ENCODE results near the gene DUSP14.
"Not testable (repeated sequence)": the region's sequence is repeated elsewhere in the genome, so short reads cannot be mapped to it uniquely, and the experiment has no call there.

Gene DUSP14

GRCh38 chr17:37489197-37490001 is at the start of gene DUSP14:
Gene DUSP14 (plus strand): TSS chr17:37489891. CDS start chr17:37512273, 22,382 bp downstream.
- Histone ChIP-seq H3K4me1 (ENCODE audit: insufficient read depth, low read length) (peaks cover 25% of the 10 kb centered on the region), H3K9me3 (ENCODE audit: insufficient read depth, low read depth, low read length) (no peaks in the 10 kb centered on the region), H3K4me3 (ENCODE audit: low read length) (peak within 1 kb of the TSS; percentile 83), H3K27me3 (ENCODE audit: insufficient read depth, low read length) (peaks cover 32% of the 10 kb centered on the region), H3K36me3 (ENCODE audit: insufficient read depth, low read depth, low read length) (no peaks in the 10 kb centered on the region), H3K27ac (ENCODE audit: low read length) (no peak within 1 kb of the TSS), H3K9ac (ENCODE audit: low read depth, low read length) (peak within 1 kb of the TSS; percentile 66; the same call in 1 of the 2 replicates)

- Histone ChIP-seq H3K27ac (ENCODE audit: low read length) (no peak overlapping the region), H3K9me3 (ENCODE audit: insufficient read depth, low read depth, low read length) (no peaks in the 10 kb centered on the region), H3K27me3 (ENCODE audit: insufficient read depth, low read length) (no peaks in the 10 kb centered on the region), H3K4me3 (ENCODE audit: low read length) (no peak overlapping the region), H3K9ac (ENCODE audit: low read depth, low read length) (no peak overlapping the region), H3K36me3 (ENCODE audit: insufficient read depth, low read depth, low read length) (peaks cover 69% of the 10 kb centered on the region), H3K4me1 (ENCODE audit: insufficient read depth, low read length) (no peaks in the 10 kb centered on the region)
Measured at GRCh38 chr17:37440424-37440823, 49.3 kb upstream of the DUSP14 start.

GRCh38 chr17:37441369-37442014 is 48.2 kb upstream of the DUSP14 start:
- H3K9ac ChIP-seq (ENCODE audit: low read depth, low read length); H3K27ac ChIP-seq (ENCODE audit: low read length); H3K4me3 ChIP-seq (ENCODE audit: low read length); H3K4me1 ChIP-seq (ENCODE audit: insufficient read depth, low read length); H3K9me3 ChIP-seq (ENCODE audit: insufficient read depth, low read depth, low read length); H3K27me3 ChIP-seq (ENCODE audit: insufficient read depth, low read length): not testable (repeated sequence)
- H3K36me3 ChIP-seq (ENCODE audit: insufficient read depth, low read depth, low read length), result peaks cover 76% of the 10 kb centered on the region

- H3K4me3 ChIP-seq (ENCODE audit: low read length), result no peak overlapping the region
- H3K36me3 ChIP-seq (ENCODE audit: insufficient read depth, low read depth, low read length), result peaks cover 73% of the 10 kb centered on the region
- no peaks in the 10 kb centered on the region for H3K27me3 ChIP-seq (ENCODE audit: insufficient read depth, low read length)
- peaks cover 10% of the 10 kb centered on the region for H3K4me1 ChIP-seq (ENCODE audit: insufficient read depth, low read length)
- H3K27ac ChIP-seq (ENCODE audit: low read length), result no peak overlapping the region
- no peaks in the 10 kb centered on the region for H3K9me3 ChIP-seq (ENCODE audit: insufficient read depth, low read depth, low read length)
- H3K9ac ChIP-seq (ENCODE audit: low read depth, low read length), result no peak overlapping the region
Measured at GRCh38 chr17:37446027-37446426, 43.7 kb upstream of the DUSP14 start.

GRCh38 chr17:37447641-37448040 is 42.0 kb upstream of the DUSP14 start:
- no peak overlapping the region for H3K27ac ChIP-seq (ENCODE audit: low read length)

GRCh38 chr17:37450112-37450511 is 39.6 kb upstream of the DUSP14 start:
- Histone ChIP-seq H3K36me3 (ENCODE audit: insufficient read depth, low read depth, low read length) (peaks cover 34% of the 10 kb centered on the region), H3K27me3 (ENCODE audit: insufficient read depth, low read length) (no peaks in the 10 kb centered on the region), H3K4me1 (ENCODE audit: insufficient read depth, low read length) (peaks cover 13% of the 10 kb centered on the region), H3K4me3 (ENCODE audit: low read length) (no peak overlapping the region), H3K9me3 (ENCODE audit: insufficient read depth, low read depth, low read length) (no peaks in the 10 kb centered on the region), H3K9ac (ENCODE audit: low read depth, low read length) (peak overlapping the region; percentile 60; the same call in 1 of the 2 replicates), H3K27ac (ENCODE audit: low read length) (peak overlapping the region; percentile 46)

More at GRCh38 chr17:37447641-37448040, 42.0 kb upstream of the DUSP14 start:
- Histone ChIP-seq H3K4me3 (ENCODE audit: low read length) (no peak overlapping the region), H3K9me3 (ENCODE audit: insufficient read depth, low read depth, low read length) (no peaks in the 10 kb centered on the region), H3K36me3 (ENCODE audit: insufficient read depth, low read depth, low read length) (peaks cover 57% of the 10 kb centered on the region), H3K27me3 (ENCODE audit: insufficient read depth, low read length) (no peaks in the 10 kb centered on the region), H3K9ac (ENCODE audit: low read depth, low read length) (no peak overlapping the region), H3K4me1 (ENCODE audit: insufficient read depth, low read length) (peaks cover 10% of the 10 kb centered on the region)

- H3K4me1 ChIP-seq (ENCODE audit: insufficient read depth, low read length); H3K4me3 ChIP-seq (ENCODE audit: low read length); H3K27ac ChIP-seq (ENCODE audit: low read length); H3K9me3 ChIP-seq (ENCODE audit: insufficient read depth, low read depth, low read length); H3K9ac ChIP-seq (ENCODE audit: low read depth, low read length); H3K27me3 ChIP-seq (ENCODE audit: insufficient read depth, low read length); H3K36me3 ChIP-seq (ENCODE audit: insufficient read depth, low read depth, low read length): not testable (repeated sequence)
Measured at GRCh38 chr17:37457801-37458200, 31.9 kb upstream of the DUSP14 start.

GRCh38 chr17:37458805-37459204 is 30.9 kb upstream of the DUSP14 start:
- H3K9me3 ChIP-seq (ENCODE audit: insufficient read depth, low read depth, low read length), result no peaks in the 10 kb centered on the region
- H3K4me1 ChIP-seq (ENCODE audit: insufficient read depth, low read length), result peaks cover 7% of the 10 kb centered on the region; the same call in 1 of the 2 replicates
- no peaks in the 10 kb centered on the region for H3K27me3 ChIP-seq (ENCODE audit: insufficient read depth, low read length)
- H3K4me3 ChIP-seq (ENCODE audit: low read length), result no peak overlapping the region
- H3K9ac ChIP-seq (ENCODE audit: low read depth, low read length), result no peak overlapping the region
- H3K27ac ChIP-seq (ENCODE audit: low read length), result no peak overlapping the region
- 0 out of 2 replicates have a peak, but pooled peaks cover 10% of the 10 kb centered on the region for H3K36me3 ChIP-seq (ENCODE audit: insufficient read depth, low read depth, low read length)

GRCh38 chr17:37461668-37462067 is 28.0 kb upstream of the DUSP14 start:
- H3K9ac ChIP-seq (ENCODE audit: low read depth, low read length), result no peak overlapping the region
- peaks cover 25% of the 10 kb centered on the region for H3K36me3 ChIP-seq (ENCODE audit: insufficient read depth, low read depth, low read length)

GRCh38 chr17:37462492-37462891 is 27.2 kb upstream of the DUSP14 start:
- Histone ChIP-seq H3K9me3 (ENCODE audit: insufficient read depth, low read depth, low read length) (no peaks in the 10 kb centered on the region), H3K9ac (ENCODE audit: low read depth, low read length) (no peak overlapping the region), H3K36me3 (ENCODE audit: insufficient read depth, low read depth, low read length) (peaks cover 33% of the 10 kb centered on the region), H3K27ac (ENCODE audit: low read length) (no peak overlapping the region), H3K4me3 (ENCODE audit: low read length) (no peak overlapping the region), H3K27me3 (ENCODE audit: insufficient read depth, low read length) (no peaks in the 10 kb centered on the region), H3K4me1 (ENCODE audit: insufficient read depth, low read length) (no peaks in the 10 kb centered on the region)

More at GRCh38 chr17:37461668-37462067, 28.0 kb upstream of the DUSP14 start:
- Histone ChIP-seq H3K4me1 (ENCODE audit: insufficient read depth, low read length) (no peaks in the 10 kb centered on the region), H3K27ac (ENCODE audit: low read length) (no peak overlapping the region), H3K27me3 (ENCODE audit: insufficient read depth, low read length) (no peaks in the 10 kb centered on the region), H3K4me3 (ENCODE audit: low read length) (no peak overlapping the region), H3K9me3 (ENCODE audit: insufficient read depth, low read depth, low read length) (no peaks in the 10 kb centered on the region)

- Histone ChIP-seq H3K27me3 (ENCODE audit: insufficient read depth, low read length) (no peaks in the 10 kb centered on the region), H3K9me3 (ENCODE audit: insufficient read depth, low read depth, low read length) (no peaks in the 10 kb centered on the region), H3K4me3 (ENCODE audit: low read length) (no peak overlapping the region), H3K36me3 (ENCODE audit: insufficient read depth, low read depth, low read length) (peaks cover 39% of the 10 kb centered on the region), H3K27ac (ENCODE audit: low read length) (no peak overlapping the region), H3K4me1 (ENCODE audit: insufficient read depth, low read length) (no peaks in the 10 kb centered on the region), H3K9ac (ENCODE audit: low read depth, low read length) (no peak overlapping the region)
Measured at GRCh38 chr17:37463039-37463438, 26.7 kb upstream of the DUSP14 start.
